Activated CD8-positive, alpha-beta memory T cell treated with anti-CD3 and anti-CD28 coated beads for 1 hour (primary cell): Measurements from ENCODE around the gene FBXO44.

Experiments
- DNase-seq, 2 donors: peaks; one replicate each; pipeline ENCODE4 v3.0.0-alpha.2; 2020; ENCODE audit warnings: low read depth in 1 of 2; ENCODE audit errors: extremely low read depth in 1 of 2

FBXO44 gene

DNA sequence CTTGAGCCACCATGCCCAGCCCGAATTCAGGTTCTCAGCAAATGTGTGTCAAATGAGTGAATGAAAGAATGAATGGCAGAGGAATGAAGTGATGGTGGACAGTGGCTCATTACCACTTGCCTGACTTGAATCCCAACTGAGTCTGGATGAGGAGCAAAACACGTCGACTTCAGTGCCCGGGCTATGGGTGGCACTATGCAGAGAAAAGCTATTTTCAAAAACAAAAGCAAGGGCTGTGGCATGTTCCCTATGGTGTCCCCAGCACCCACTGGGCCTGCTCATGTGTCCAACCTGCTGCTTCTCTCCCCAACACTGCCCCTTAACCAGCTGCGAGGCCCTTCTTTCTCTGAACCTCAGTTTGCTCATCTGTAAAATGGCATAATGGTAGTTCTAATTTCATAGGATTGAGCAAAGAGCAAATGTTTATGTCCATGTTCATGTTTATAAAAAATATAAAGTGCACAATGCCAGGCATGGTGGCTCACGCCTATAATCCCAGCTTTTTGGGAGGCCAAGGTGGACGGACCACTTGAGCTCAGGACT lies 30.6 kb downstream of the FBXO44 start:
- DNase-seq: no peak

DNA sequence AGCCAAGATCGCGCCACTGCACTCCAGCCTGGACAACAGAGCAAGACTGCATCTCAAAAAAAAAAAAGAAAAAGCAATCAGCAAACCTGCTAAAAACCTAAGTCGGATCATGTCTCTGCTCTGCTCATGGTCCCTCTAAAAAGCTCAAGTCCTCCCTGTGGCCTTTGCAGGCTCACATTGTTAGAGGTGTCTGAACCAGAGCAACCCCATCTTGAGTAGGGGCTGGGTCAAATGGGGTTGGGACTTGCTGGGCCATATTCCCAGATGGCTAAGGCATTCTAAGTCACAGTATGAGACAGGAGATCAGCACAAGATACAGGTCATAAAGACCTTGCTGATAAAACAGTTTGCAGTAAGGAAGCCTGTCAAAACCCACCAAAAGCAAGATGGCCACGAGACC lies 33.8 kb downstream of the FBXO44 start:
- no peak for DNase-seq

DNA sequence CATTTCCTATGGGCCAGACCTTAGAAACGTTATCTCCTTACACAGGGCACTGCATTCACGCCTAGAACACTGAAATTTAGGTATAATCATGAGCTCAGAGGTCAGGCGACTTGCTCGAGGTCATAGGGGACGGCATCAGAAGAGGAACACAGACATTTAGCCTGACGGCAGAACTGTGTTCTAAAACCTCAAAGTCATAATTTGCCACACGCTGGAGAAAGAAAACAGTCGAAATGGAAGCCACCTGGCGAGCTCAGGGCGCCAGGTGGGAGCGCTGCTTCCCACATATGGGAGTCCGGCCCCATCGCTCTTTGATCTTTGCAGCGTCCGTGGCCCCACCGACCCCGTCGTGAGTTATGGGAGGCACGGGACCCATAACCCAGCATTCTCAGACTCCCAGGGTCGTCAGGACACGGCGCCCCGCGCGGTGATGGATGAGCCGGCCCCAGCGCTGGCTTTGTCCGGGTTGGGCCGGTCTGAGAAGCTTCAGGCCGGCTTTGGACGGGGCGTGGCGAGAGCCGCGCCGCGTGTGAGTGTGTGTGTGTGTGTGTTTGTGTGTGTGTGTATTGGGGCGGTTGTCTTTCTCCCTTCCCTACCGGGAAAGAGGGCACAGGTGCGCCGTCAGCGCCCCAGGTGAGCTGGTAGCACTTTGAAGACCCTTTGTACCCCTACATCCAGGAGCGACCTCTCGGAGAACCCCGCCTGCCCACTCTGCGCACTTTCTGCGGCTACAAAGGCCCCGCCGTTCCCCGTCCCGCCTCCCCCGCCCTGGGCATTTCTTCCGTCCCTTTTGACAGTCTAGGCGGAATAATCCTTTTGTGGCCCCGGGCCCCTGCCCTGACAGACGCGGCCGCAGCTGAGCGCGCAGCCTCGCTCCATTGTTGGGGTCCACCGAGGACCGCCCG lies 36.0 kb downstream of the FBXO44 start:
- no peak for DNase-seq

DNA sequence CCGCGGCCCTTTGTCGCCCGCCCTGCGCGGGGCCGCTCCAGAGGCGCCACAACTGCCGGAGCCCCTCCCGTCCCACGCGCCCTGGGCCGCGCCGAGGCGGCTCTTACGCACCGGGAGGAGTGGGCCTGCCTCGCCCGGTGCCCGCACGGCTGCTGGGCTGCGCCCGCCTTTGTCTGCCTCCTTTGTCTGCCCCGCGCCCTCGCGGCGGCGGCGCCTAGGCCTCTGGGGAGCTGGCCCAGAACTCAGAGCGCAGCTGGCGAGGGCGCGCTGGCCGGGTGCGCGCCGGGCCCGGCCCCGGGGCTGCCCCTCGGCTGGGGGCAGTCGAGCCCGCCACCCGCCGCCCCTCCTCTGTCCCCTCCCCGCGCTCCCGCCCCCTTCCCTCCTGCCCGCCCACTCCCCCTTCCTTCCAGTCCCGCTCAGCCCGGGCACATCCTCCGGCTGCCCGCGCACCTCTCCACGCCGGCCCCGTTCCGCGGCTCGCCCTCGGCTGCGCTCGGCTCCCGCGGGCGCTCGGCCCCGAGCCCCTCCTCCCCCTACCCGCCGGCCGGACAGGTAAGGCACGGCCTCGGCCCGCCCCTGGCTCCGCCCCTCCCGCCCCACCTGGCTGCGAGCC lies 36.7 kb downstream of the FBXO44 start, which contains the start of gene DRAXIN:
Gene DRAXIN, plus strand, starts transcription at position 409 of the 613 bp plus-strand sequence. CDS start 14,549 bp downstream, outside the sequence.
- no peak for DNase-seq

DNA sequence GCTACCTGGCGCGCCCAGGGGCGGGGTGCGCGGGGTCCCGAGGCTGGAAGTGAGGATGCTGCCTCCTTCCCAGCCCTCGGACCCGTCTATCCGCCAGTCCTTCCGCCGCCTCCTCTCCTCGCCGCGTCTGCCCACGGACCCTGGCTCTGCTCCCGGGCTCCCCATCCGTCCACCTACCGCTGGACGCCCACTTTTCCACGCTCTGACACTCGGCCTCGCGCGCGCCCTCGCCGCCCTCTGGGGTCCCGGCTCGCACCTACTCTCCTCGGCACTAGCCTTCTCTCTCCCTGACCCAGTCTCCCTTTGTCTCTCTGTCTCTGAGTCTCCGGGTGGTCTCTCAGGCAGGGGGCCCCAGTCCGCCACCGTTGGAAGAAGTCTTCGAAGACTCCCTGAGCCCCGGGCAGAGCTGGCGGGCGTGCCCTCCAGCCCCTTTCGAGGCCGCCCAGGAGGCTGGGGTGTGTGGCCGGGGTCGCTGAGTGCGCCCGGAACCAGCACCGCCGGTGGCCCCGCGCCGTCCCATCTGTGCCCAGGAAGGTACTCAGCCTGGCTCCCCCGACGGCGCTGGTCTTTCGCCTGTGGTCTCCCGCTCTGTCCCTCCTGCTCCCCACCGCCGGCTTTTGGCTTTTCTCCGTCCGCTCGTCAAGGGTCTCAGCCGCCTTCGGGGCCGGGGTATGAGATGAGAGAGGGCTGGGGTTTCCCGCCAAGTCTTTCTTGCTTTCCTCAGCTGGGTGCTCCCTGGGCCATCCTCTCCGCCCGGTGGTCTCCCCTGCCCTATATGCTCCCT lies 37.4 kb downstream of the FBXO44 start:
- DNase-seq: no peak

DNA sequence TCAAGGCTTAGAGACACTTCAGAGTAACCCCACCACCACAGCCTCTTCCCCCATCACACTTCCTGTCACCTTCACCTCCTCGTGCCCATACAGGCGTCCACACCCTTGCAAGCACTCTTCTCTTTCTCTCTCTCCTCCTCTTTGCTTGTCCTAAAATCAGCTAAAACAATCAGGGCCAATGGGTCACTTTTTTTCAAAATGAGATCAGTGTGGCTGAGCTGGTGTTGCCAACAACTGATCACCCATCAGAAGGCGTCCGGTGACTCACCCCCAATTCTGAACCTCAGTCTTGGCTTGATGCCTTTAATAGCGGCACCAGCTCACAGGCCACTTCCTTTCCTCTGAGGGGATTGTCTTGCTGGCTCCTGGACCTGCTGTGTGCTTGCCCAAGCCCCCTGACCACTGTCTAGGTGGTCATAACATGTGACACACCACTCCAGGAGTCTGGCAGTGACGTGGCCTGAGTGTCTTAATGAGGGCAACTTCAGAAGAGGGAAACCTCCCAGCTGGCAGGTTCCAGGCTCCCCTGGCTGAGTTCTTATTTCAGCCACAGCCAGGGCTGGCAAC lies 38.4 kb downstream of the FBXO44 start:
- no peak for DNase-seq

DNA sequence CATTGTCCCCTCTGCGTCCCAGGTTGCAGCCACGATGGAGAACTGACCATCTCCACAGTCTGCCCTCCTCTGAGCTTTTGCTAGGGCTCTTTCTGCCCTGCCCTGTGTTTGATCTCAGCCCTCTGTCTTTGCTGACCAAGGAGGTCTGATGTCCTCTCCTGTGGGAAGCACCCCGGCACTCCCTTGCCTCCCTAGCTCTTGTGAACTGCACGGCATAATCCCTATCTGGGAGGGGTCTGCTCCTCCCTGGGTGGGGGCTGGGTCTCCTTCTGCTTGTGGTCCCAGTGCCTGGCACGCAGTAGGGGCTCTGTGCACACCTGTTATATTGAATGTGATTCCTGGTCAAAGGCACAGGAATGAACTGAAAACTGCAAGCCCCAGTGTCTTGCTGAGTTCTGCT lies 39.2 kb downstream of the FBXO44 start:
- DNase-seq: no peak

DNA sequence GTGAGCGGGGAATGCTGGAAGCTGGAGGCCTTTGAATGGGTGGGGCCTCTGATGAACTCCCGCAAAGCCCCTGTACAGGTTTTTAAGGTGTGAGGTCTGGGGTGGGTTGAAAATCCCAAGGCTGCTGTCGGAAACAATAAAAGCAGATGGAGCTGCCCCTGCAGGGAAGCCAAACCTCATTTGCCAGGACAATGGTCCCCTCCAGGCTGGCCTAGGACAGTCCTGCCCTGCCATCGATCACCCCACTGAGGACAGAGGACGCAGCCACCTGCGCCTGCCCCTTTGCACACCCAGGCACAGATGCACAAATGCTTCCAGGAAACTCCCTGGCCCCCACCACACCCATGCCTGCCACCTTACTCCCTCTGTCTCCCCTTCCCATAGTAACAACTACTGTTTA lies 41.2 kb downstream of the FBXO44 start:
- DNase-seq: no peak

DNA sequence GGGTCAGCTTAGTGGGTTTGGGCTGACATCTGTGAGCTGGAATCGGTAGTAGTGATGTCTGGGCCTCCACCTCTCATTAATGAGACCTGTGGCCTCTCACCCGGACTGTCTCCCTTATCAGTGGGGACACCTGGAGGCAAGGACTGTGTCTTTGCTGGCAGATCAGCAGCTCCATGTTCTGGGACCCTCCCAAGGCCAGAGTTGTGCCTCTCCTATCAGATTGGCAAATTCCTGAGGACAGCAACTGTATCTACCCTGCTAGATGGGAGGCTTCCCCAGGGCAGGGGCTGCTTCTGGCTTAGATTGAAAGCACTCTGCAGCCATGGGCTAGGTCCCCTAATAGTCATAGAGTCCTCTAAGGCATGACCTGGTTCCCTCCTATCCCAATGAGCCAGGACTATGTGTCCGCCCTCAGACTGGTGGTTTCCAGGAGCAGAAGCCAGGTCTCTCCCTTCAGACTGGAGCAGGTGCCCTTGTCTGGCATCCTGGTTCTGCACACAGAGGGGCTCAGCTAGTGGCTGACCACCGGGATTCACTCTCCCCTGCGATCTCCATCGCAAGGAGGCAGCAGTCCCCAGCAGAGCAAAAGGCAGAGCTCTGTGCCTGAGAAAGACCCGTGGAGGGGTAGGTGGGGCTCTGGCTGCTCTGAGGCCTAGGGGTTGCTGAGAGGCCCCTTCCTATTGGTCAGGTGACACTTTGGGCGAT lies 42.7 kb downstream of the FBXO44 start:
- DNase-seq: no peak

DNA sequence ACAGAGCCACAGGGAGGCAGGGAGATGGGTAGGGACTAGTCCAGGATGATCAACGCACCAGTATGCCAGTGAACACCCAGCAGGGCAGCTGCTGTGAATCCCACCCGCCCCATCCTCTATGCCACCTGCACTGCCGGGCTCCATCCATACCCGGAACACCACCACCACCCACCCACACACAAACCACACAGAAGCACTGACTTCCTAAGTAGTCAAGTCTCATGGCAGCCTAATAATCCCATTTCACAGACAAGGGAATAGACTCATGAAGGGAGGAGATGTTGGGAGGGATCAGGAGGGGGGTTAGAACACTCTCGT lies 43.2 kb downstream of the FBXO44 start:
- DNase-seq: no peak

DNA sequence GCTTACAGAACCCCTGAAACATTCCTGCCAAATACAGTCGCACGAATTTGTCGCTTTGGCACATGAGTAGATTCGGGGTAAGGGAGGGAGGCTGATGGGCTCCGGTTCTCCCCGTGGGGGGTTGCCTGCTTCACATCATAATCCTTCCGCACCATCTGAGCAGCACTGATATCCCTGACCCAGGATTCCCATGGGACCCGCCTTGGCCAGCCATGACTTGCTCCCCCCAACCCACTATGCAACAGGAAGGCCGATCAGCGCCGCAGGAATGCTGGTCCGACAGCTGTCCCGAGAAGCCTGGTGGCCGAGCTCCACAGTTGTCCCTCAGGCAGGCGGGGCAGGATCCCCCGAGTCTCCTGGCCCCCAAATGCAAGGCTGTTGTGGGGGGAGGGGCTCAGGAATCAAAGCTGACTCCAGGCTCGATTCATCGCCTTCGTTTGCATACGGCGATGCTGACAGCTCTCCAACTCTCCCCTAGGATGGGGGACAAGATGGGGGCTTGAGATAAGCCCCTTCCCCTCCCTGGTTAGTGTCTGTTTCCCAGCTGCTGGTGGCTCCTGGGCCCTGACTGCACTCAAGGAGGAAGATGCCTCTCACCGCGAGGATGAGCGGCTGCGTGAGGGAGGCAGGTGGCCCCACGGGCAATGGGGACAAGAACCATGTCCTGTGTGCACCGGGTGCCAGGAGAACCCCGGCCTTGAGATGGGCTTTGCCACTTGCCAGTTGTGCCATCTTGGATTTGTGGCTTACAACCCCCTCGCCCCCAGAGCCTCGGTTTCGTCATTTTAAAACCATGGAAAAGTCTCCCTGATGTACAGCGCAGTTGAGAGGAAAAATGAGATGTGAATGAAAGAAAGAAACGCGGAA lies 46.2 kb downstream of the FBXO44 start:
- no peak for DNase-seq

DNA sequence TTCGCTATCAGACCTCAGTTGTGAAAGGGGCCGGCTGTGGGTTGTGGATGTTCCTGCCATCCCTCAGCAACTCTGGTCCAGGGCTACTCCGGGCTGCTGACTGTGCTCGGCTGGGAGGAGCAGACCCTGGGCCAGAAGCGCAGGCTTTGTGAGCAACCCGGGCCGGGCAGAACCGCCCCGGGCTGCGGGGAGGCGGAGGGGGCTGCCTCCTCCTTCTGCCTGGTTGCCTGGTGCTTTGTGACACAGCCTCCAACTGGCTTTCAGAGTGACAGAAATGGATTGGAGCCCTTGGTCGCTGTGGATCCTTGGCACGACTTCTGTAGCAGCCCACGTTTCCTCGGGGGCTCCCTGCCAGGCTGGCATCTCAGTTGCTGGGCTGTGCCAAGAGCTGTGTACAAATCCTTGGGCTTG lies 46.9 kb downstream of the FBXO44 start:
- DNase-seq: no peak

DNA sequence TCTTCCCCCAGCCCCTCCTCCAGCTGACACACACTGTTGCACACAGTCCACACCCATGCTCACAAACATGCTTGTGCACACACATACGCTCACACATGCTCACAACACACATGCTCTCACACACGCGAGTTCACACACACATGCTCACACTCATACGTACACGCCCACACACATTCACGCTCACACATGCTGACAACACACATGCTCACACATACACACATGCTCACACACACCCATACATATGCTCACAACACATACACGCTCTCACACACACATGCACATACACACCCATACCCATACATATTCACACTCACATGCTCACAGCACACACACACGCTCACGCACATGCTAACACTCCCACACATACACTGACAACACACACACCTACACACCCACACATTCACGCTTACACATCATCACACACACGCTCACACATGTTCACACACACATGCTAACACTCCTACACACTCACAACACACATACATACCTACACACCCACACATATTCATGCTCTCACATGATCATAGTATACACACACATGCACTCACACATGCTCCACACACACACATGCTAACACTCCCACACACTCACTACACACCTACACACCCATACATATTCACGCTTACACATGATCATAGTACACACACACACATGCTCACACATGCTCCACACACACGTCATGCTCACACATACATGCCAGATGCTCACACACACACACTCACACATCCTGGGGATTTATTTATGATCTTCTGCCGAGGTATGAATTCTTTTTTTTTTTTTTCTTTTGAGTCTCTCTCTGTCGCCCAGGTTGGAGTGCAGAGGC lies 47.5 kb downstream of the FBXO44 start:
- no peak for DNase-seq

DNA sequence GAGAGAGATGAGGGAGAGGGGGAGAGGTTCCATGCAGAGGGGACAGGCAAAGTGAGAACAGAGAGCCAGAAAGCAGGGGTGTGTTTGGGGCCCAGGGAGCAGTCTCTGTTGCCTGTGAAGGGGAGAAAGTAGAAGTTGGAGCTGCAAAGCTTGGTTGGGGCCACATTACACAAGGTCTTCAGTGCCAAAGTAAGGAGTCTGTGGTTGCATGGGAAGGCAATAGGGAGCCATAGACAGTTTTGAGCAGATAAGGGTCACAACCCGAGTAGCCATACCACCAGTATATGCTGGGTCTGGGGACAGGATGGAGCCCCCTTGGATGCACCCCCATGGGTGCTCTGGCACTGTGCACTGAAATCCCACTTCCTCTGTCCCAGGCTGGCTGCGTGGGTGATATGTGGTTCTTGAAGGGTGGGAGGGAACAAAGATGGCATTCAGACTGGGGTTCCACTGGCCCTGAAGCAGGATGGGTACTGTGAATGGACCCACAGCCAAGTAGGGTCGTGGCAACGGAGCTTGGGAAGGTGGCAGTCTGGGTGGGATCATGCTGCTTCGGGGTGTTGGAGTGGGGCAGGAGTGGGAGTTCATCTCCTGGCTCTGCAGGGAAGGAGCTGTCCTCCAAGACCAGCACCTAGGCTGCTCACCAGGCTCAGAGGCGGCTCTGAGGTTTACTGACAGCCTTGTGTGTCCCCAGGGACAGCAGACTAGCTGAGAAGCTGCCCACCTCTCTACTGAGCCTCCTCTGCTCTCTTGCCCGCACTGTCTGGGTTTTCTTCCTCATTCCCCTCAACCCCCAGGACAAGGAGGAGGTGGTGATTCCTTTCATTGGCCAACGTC lies 48.9 kb downstream of the FBXO44 start:
- DNase-seq: no peak

DNA sequence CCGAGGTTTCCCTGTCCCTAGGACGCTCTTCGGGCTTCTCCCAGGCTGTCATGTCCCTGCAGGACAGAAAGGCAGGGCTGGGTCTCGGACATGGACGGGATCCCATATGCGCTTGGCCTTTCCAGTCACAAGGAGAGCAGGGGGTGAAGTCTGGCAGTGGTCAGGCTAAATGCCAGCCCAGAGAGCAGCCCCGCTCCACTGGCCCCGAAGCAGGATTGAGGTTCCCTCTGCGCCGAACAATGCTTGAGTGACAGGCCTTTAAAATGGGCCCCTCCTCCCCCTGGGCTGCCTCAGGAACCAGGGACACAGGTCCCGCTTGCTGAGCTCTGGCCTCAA lies 49.5 kb downstream of the FBXO44 start:
- no peak for DNase-seq

DNA sequence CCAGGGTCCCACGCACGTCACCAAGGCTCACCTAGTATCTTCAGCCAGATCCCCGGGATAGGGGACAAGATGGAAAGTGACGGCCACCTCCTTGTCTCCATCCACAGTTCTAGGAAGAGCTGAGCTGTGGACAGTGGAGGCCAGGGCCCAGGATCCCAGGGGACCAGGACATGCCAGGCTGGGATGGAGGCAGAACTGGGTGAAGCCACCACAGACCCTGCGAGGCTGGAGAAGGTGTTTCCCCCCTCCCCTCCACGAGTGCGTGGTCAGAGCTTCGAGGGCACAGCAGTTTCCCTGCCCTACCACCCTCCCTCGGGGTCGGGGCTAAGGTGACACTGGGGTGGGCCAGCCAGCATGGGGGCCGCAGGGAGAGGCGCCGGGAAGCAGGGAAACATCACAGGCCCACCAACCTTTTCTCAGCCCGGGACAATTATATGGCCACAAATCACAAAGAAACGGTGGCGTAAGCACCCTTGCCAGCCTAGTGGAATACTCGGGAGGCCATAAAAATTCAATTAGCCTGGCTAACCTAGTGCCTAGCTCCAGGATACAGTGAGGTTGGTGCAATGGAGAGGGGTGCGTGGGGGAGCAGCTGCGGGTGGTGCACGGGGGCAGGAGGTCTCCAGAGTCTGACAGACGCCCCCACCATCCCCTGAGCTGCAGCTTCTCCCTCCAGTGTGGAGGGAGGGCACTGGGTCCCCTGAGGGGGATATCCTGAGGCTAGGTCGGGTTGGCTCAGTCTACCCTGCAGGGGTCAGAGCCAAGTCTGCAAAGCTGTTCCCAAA lies 50.2 kb downstream of the FBXO44 start:
- DNase-seq: no peak

DNA sequence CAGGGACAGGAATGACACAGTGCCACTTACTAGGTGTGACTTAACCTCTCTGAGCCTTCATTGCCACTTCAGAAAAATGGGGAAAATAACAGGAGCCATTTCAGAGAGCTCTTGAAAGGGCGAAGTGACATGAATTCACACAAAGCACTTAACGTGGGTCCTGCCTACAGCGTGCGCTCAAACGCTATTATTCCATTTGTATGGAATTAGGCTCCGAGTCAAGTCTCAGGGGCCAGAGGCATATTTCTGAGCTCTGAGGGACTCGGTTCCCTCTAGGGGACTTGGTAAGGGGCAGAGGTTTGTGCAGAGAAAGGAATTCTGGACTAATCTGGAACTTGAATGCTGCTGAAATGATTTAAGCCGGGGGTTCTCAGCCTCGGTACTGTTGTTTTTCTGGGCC lies 50.9 kb downstream of the FBXO44 start:
- no peak for DNase-seq
